Right lobe of liver (tissue), 6 donors: Measurements from ENCODE around the gene ZNF697. TPM values are rescaled to one million over a fixed set of nuclear protein-coding genes. Genes with fewer than 3 reads are reported as not detected.

Experiments
- ATAC-seq, 4 donors: fragments of 200-7000 bp; cut with Tn5 transposase; one replicate each; pipeline ENCODE4 v1.9.1; 2020; ENCODE audit warnings: mild to moderate bottlenecking in 4 of 4, moderate library complexity in 4 of 4
- DNase-seq, 3 donors: peaks; one replicate each; pipeline ENCODE4 v3.0.0-alpha.2; 2020
- H3K27ac ChIP-seq, 3 donors: fragments of 200-600 bp; one replicate each; pipeline ENCODE4 v1.8.0; 2022
- H3K27me3 ChIP-seq, 2 donors: fragments of 200-600 bp; one replicate each; pipeline ENCODE4 v1.8.0; 2022
- H3K36me3 ChIP-seq, 4 donors: fragments of 200-600 bp; sonication (generic) in 1 of 4; one replicate each; pipeline versions ENCODE4 v1.5.1 to v1.8.0; 2017 to 2022; ENCODE audit warnings: control low read depth in 1 of 4
- H3K4me1 ChIP-seq, 4 donors: fragments of 200-600 bp; sonication (generic) in 1 of 4; one replicate each; pipeline versions ENCODE4 v1.5.1 to v1.8.0; 2017 to 2022; ENCODE audit warnings: control low read depth in 1 of 4
- H3K4me3 ChIP-seq, 3 donors: fragments of 200-600 bp; one replicate each; pipeline ENCODE4 v1.8.0; 2022
- H3K9me3 ChIP-seq, 4 donors: fragments of 200-600 bp; sonication (generic) in 1 of 4; one replicate each; pipeline versions ENCODE4 v1.5.1 to v1.8.0; 2017 to 2022; ENCODE audit warnings: control low read depth in 1 of 4
- CTCF ChIP-seq, 4 donors: fragments of 200-600 bp in 3 of 4; fragments of 450-650 bp in 1 of 4; IDR thresholded peaks; one replicate each; pipeline versions ENCODE4 v1.5.1 to v1.8.0; 2016 to 2022; ENCODE audit warnings: antibody characterized with exemption in 4 of 4, mild to moderate bottlenecking in 2 of 4
- POLR2A ChIP-seq: fragments of 450-650 bp; IDR thresholded peaks from one replicate; pipeline ENCODE4 v1.6.1; 2017; ENCODE audit warnings: antibody characterized with exemption, mild to moderate bottlenecking
- WGBS: methylation state at CpG from one replicate; pipeline ENCODE4 v1.1.6; 2018; ENCODE audit warnings: low coverage, low lambda C conversion rate; ENCODE audit not compliant: insufficient coverage; ENCODE audit errors: missing lambda C conversion rate; 5-methylcytosine and 5-hydroxymethylcytosine counted together
- intact Hi-C, 2 donors: fragments of 100-400 bp; cut with DNase I; formaldehyde crosslinking; loops; one replicate each; pipeline versions ENCODE4 v1.11.2 to v1.14.1; 2022
- total RNA-seq, 6 experiments: library from RNA; depleted of rRNA in 2 of 6; stranded (reverse); fragments of >200 nt in 2 of 6; fragmentation: NEBNext Ultra II Directional in 3 of 6; extraction: Animal tissue kit (Norgen Biotek cat#: 25700) in 3 of 6; gene quantifications; one replicate each; pipeline versions ENCODE4 v1.1.0 to v1.2.4, GENCODE V29; 2016 to 2023
- donor health status: DM: no; HTN: yes; CAD: no.
- donor health status: DM: no; HTN: no; CAD: no.
- donor health status: DM: no; HTN: no; CAD: no.
- donor health status: DM: no; HTN: yes; CAD: no.
- donor health status: DM: no; HTN: yes; CAD: no.

Gene ZNF697
- total RNA-seq, 6 experiments from 2014 or later, result 2.6 to 6.9 (median 3.4) TPM

GRCh38 chr1:119646521-119647227 is 1.4 kb downstream of the ZNF697 start:
- H3K27ac ChIP-seq, result no peak overlapping the region
- H3K36me3 ChIP-seq, result no peaks in the 10 kb centered on the region
- no peaks in the 10 kb centered on the region for H3K27me3 ChIP-seq
- intact Hi-C loops, result no loop called here
- peaks cover 0 to 7% (median 3%) of the 10 kb centered on the region in 4 donors for H3K4me1 ChIP-seq
- 78% methylated on average over 8 of the region's 15 CpGs for WGBS
- H3K9me3 ChIP-seq, result no peaks in the 10 kb centered on the region
- TF ChIP-seq POLR2A (no peak), CTCF (IDR thresholded peaks at IDR 0.05) (no peak)
- DNase-seq (no peak), ATAC-seq (no peak)
- H3K4me3 ChIP-seq, result peak overlapping the region; percentile 80 to 84 (median 83)

- WGBS, result 50% methylated on average over 1 of the region's 1 CpG
- H3K9me3 ChIP-seq, result no peaks in the 10 kb centered on the region
- H3K36me3 ChIP-seq, result no peaks in the 10 kb centered on the region
- no peak overlapping the region for H3K4me3 ChIP-seq
- no peaks in the 10 kb centered on the region for H3K4me1 ChIP-seq
- H3K27me3 ChIP-seq, result no peaks in the 10 kb centered on the region
- no peak for TF ChIP-seq POLR2A
- no peak for TF ChIP-seq CTCF (IDR thresholded peaks at IDR 0.05)
- DNase-seq (no peak), ATAC-seq (no peak)
- intact Hi-C loops, result no loop called here
- H3K27ac ChIP-seq, result no peak overlapping the region
Observed at GRCh38 chr1:119639109-119639508, 9.0 kb downstream of the ZNF697 start.

- no peak for ATAC-seq
- WGBS, result 73% methylated on average over 1 of the region's 1 CpG
- intact Hi-C loops, result no loop called here
Observed at GRCh38 chr1:119637710-119638109, 10.4 kb downstream of the ZNF697 start.

GRCh38 chr1:119636491-119637089 is 11.5 kb downstream of the ZNF697 start:
- DNase-seq (no peak), ATAC-seq (no peak)
- 89% methylated on average over 3 of the region's 4 CpGs for WGBS
- Histone ChIP-seq H3K9me3 (no peaks in the 10 kb centered on the region), H3K4me1 (peaks cover 0 to 13% (median 6%) of the 10 kb centered on the region in 4 donors), H3K27me3 (no peaks in the 10 kb centered on the region), H3K4me3 (no peak overlapping the region), H3K36me3 (no peaks in the 10 kb centered on the region), H3K27ac (no peak overlapping the region)
- no peak for TF ChIP-seq CTCF (IDR thresholded peaks at IDR 0.05)
- TF ChIP-seq POLR2A, result no peak
- intact Hi-C loops, result no loop called here

More at GRCh38 chr1:119637710-119638109, 10.4 kb downstream of the ZNF697 start:
- H3K27ac ChIP-seq, result no peak overlapping the region
- peaks cover 0 to 4% (median 2%) of the 10 kb centered on the region in 4 donors for H3K4me1 ChIP-seq
- TF ChIP-seq CTCF (IDR thresholded peaks at IDR 0.05) (no peak), POLR2A (no peak)
- DNase-seq, result no peak
- no peaks in the 10 kb centered on the region for H3K27me3 ChIP-seq
- no peak overlapping the region for H3K4me3 ChIP-seq
- H3K36me3 ChIP-seq, result no peaks in the 10 kb centered on the region
- H3K9me3 ChIP-seq, result no peaks in the 10 kb centered on the region
